ENCODE results near the gene RINL.

The RINL gene

GRCh38 chr19:38918526-38918925, 40.5 kb upstream of the RINL start:
- no peaks in the 10 kb centered on the region for H3K9me3 ChIP-seq (ENCODE audit: low read length)
- H3K4me1 ChIP-seq (ENCODE audit: insufficient read depth, low read length, severe bottlenecking), result no peaks in the 10 kb centered on the region
- no peaks in the 10 kb centered on the region for H3K27me3 ChIP-seq (ENCODE audit: insufficient read depth, low read length)
- H3K79me2 ChIP-seq (ENCODE audit: insufficient read depth, low read length), result no peaks in the 10 kb centered on the region
- no peak overlapping the region for H3K27ac ChIP-seq (ENCODE audit: low read depth, low read length, poor library complexity, severe bottlenecking)
- no peak overlapping the region for H3K4me3 ChIP-seq (ENCODE audit: low read depth, low read length, poor library complexity, severe bottlenecking)
- no peak overlapping the region for H3K9ac ChIP-seq (ENCODE audit: low read length)
- H3F3A ChIP-seq (ENCODE audit: insufficient read depth, low read length), result no peaks in the 10 kb centered on the region
- H3K4me2 ChIP-seq (ENCODE audit: low read length), result no peak overlapping the region
- peaks cover 17% of the 10 kb centered on the region for H3K36me3 ChIP-seq (ENCODE audit: insufficient read depth, low read length)
- H3K9me2 ChIP-seq (ENCODE audit: low read depth, low read length), result no peaks in the 10 kb centered on the region
- no peak overlapping the region for H2AFZ ChIP-seq (ENCODE audit: low read length)
- H4K20me1 ChIP-seq (ENCODE audit: insufficient read depth, low read length), result no peaks in the 10 kb centered on the region
- TF ChIP-seq EZH2 (IDR thresholded peaks at IDR 0.05; ENCODE audit: borderline replicate concordance, low read length), result no peak
- TF ChIP-seq CTCF (IDR thresholded peaks at IDR 0.05; ENCODE audit: low read length), result no peak

- TF ChIP-seq CTCF (IDR thresholded peaks at IDR 0.05; ENCODE audit: low read length), result no peak
- no peak for TF ChIP-seq EZH2 (IDR thresholded peaks at IDR 0.05; ENCODE audit: borderline replicate concordance, low read length)
- H2AFZ ChIP-seq (ENCODE audit: low read length), result no peak overlapping the region
- H3K9me3 ChIP-seq (ENCODE audit: low read length), result no peaks in the 10 kb centered on the region
- no peaks in the 10 kb centered on the region for H4K20me1 ChIP-seq (ENCODE audit: insufficient read depth, low read length)
- peaks cover 17% of the 10 kb centered on the region for H3K36me3 ChIP-seq (ENCODE audit: insufficient read depth, low read length)
- no peak overlapping the region for H3K27ac ChIP-seq (ENCODE audit: low read depth, low read length, poor library complexity, severe bottlenecking)
- H3K4me3 ChIP-seq (ENCODE audit: low read depth, low read length, poor library complexity, severe bottlenecking), result no peak overlapping the region
- H3K79me2 ChIP-seq (ENCODE audit: insufficient read depth, low read length), result no peaks in the 10 kb centered on the region
- no peaks in the 10 kb centered on the region for H3K27me3 ChIP-seq (ENCODE audit: insufficient read depth, low read length)
- no peak overlapping the region for H3K9ac ChIP-seq (ENCODE audit: low read length)
- H3K4me2 ChIP-seq (ENCODE audit: low read length), result no peak overlapping the region
- no peaks in the 10 kb centered on the region for H3F3A ChIP-seq (ENCODE audit: insufficient read depth, low read length)
- no peaks in the 10 kb centered on the region for H3K4me1 ChIP-seq (ENCODE audit: insufficient read depth, low read length, severe bottlenecking)
- no peaks in the 10 kb centered on the region for H3K9me2 ChIP-seq (ENCODE audit: low read depth, low read length)
These were observed 39.9 kb upstream of the RINL start for GRCh38 chr19:38917921-38918491.

GRCh38 chr19:38917516-38917915, 39.4 kb upstream of the RINL start:
- Histone ChIP-seq H2AFZ (ENCODE audit: low read length) (no peak overlapping the region), H3K79me2 (ENCODE audit: insufficient read depth, low read length) (no peaks in the 10 kb centered on the region), H3K36me3 (ENCODE audit: insufficient read depth, low read length) (peaks cover 16% of the 10 kb centered on the region), H3K9ac (ENCODE audit: low read length) (no peak overlapping the region), H3K4me2 (ENCODE audit: low read length) (no peak overlapping the region), H3F3A (ENCODE audit: insufficient read depth, low read length) (no peaks in the 10 kb centered on the region), H3K4me3 (ENCODE audit: low read depth, low read length, poor library complexity, severe bottlenecking) (no peak overlapping the region), H3K27me3 (ENCODE audit: insufficient read depth, low read length) (no peaks in the 10 kb centered on the region), H3K9me3 (ENCODE audit: low read length) (no peaks in the 10 kb centered on the region), H3K4me1 (ENCODE audit: insufficient read depth, low read length, severe bottlenecking) (no peaks in the 10 kb centered on the region), H3K9me2 (ENCODE audit: low read depth, low read length) (no peaks in the 10 kb centered on the region), H3K27ac (ENCODE audit: low read depth, low read length, poor library complexity, severe bottlenecking) (no peak overlapping the region), H4K20me1 (ENCODE audit: insufficient read depth, low read length) (no peaks in the 10 kb centered on the region)
- no peak for TF ChIP-seq EZH2 (IDR thresholded peaks at IDR 0.05; ENCODE audit: borderline replicate concordance, low read length)
- no peak for TF ChIP-seq CTCF (IDR thresholded peaks at IDR 0.05; ENCODE audit: low read length)

Data from OCI-LY1 (cell line).